ENCODE measurements around the gene CELA3A. TPM values are rescaled to one million over a fixed set of nuclear protein-coding genes. Genes with fewer than 3 reads are reported as not detected.

CELA3A gene
- total and polyA plus RNA-seq, 2 of the 13 experiments (the other 11 are each of a cell fraction or from before 2014, with no cell fraction given): 0.09 TPM; not detected in 1

DNA sequence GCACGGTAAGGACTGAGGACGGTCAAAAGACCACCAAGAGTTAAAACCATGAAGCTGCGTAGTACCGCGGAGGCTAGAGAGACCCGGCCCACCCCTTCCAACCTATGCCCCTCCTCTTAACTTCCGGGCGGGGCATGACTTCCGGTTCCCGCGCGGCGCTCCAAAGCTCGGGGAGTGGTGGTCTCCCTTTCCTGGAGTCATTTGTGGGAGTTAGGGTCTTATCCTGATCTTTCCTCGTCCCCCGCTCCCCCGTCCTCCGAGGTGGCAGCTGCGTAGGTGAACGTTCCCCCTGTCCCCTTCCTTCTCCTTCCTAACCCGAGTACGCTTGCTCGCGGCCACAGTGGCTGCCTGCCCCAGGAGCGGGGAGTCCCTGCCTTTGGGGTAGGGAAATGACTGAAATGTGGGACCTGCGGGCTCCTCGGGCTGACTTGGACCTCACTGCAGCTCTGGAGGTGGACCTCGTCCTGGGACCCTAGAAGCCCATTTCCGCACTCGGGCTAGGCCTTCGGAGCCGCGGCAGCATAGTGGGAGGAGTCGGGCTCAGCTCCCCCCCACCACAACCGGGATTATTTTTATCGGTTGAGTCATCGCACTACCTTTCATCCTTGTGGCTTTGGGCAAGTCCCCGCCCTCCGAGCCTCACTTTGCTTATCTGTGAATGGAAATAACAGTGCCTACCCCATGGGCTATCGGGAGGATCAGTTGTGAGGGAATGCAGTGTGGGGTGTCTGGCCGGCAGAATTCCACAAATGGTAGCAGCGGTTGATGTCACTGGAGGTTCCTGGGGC, 24.1 kb downstream of the CELA3A start (continued):
- TF ChIP-seq ZNF678 (CRISPR knock-in tag; IDR thresholded peaks at IDR 0.05) (no peak), TEAD3 (CRISPR knock-in tag; optimal IDR thresholded peaks at IDR 0.05; ENCODE audit: borderline replicate concordance) (no peak), BRCA1 (CRISPR knock-in tag; IDR thresholded peaks at IDR 0.05) (no peak; the same call in 1 of the 2 replicates), ZNF598 (CRISPR knock-in tag; IDR thresholded peaks at IDR 0.05; ENCODE audit: borderline replicate concordance) (no peak), KDM4B (CRISPR knock-in tag; IDR thresholded peaks at IDR 0.05) (no peak), ZBTB39 (CRISPR knock-in tag; IDR thresholded peaks at IDR 0.05) (peak; percentile 79), ZNF138 (CRISPR knock-in tag; IDR thresholded peaks at IDR 0.05; ENCODE audit: low read depth) (no peak), BCL6 (CRISPR knock-in tag; IDR thresholded peaks at IDR 0.05) (no peak; the same call in 1 of the 2 replicates), TEAD2 (CRISPR knock-in tag; IDR thresholded peaks at IDR 0.05) (no peak), SKI (IDR thresholded peaks at IDR 0.05; ENCODE audit: partially characterized antibody) (no peak), ZKSCAN1 (IDR thresholded peaks at IDR 0.05; ENCODE audit: low read length) (no peak), ONECUT2 (CRISPR knock-in tag; IDR thresholded peaks at IDR 0.05) (no peak)
- TF ChIP-seq, protein P1, sequence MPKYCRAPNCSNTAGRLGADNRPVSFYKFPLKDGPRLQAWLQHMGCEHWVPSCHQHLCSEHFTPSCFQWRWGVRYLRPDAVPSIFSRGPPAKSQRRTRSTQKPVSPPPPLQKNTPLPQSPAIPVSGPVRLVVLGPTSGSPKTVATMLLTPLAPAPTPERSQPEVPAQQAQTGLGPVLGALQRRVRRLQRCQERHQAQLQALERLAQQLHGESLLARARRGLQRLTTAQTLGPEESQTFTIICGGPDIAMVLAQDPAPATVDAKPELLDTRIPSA (CRISPR knock-in tag; IDR thresholded peaks at IDR 0.05; ENCODE audit: borderline replicate concordance): no peak
- TF ChIP-seq, protein P2, sequence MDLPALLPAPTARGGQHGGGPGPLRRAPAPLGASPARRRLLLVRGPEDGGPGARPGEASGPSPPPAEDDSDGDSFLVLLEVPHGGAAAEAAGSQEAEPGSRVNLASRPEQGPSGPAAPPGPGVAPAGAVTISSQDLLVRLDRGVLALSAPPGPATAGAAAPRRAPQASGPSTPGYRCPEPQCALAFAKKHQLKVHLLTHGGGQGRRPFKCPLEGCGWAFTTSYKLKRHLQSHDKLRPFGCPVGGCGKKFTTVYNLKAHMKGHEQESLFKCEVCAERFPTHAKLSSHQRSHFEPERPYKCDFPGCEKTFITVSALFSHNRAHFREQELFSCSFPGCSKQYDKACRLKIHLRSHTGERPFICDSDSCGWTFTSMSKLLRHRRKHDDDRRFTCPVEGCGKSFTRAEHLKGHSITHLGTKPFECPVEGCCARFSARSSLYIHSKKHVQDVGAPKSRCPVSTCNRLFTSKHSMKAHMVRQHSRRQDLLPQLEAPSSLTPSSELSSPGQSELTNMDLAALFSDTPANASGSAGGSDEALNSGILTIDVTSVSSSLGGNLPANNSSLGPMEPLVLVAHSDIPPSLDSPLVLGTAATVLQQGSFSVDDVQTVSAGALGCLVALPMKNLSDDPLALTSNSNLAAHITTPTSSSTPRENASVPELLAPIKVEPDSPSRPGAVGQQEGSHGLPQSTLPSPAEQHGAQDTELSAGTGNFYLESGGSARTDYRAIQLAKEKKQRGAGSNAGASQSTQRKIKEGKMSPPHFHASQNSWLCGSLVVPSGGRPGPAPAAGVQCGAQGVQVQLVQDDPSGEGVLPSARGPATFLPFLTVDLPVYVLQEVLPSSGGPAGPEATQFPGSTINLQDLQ (CRISPR knock-in tag; IDR thresholded peaks at IDR 0.05): peak; percentile 91
- TF ChIP-seq, protein P3, sequence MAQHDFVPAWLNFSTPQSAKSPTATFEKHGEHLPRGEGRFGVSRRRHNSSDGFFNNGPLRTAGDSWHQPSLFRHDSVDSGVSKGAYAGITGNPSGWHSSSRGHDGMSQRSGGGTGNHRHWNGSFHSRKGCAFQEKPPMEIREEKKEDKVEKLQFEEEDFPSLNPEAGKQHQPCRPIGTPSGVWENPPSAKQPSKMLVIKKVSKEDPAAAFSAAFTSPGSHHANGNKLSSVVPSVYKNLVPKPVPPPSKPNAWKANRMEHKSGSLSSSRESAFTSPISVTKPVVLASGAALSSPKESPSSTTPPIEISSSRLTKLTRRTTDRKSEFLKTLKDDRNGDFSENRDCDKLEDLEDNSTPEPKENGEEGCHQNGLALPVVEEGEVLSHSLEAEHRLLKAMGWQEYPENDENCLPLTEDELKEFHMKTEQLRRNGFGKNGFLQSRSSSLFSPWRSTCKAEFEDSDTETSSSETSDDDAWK (CRISPR knock-in tag; IDR thresholded peaks at IDR 0.05): no peak
- TF ChIP-seq, protein P4, sequence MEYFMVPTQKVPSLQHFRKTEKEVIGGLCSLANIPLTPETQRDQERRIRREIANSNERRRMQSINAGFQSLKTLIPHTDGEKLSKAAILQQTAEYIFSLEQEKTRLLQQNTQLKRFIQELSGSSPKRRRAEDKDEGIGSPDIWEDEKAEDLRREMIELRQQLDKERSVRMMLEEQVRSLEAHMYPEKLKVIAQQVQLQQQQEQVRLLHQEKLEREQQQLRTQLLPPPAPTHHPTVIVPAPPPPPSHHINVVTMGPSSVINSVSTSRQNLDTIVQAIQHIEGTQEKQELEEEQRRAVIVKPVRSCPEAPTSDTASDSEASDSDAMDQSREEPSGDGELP (IDR thresholded peaks at IDR 0.05; ENCODE audit: borderline replicate concordance, low read depth): no peak
- TF ChIP-seq, protein P5, sequence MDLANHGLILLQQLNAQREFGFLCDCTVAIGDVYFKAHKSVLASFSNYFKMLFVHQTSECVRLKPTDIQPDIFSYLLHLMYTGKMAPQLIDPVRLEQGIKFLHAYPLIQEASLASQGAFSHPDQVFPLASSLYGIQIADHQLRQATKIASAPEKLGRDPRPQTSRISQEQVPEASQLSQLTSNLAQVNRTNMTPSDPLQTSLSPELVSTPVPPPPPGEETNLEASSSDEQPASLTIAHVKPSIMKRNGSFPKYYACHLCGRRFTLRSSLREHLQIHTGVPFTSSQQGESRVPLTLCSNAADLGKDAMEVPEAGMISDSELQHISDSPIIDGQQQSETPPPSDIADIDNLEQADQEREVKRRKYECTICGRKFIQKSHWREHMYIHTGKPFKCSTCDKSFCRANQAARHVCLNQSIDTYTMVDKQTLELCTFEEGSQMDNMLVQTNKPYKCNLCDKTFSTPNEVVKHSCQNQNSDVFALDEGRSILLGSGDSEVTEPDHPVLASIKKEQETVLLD (CRISPR knock-in tag; IDR thresholded peaks at IDR 0.05; ENCODE audit: low read depth): no peak; the same call in 1 of the 2 replicates
- TF ChIP-seq, protein P6, sequence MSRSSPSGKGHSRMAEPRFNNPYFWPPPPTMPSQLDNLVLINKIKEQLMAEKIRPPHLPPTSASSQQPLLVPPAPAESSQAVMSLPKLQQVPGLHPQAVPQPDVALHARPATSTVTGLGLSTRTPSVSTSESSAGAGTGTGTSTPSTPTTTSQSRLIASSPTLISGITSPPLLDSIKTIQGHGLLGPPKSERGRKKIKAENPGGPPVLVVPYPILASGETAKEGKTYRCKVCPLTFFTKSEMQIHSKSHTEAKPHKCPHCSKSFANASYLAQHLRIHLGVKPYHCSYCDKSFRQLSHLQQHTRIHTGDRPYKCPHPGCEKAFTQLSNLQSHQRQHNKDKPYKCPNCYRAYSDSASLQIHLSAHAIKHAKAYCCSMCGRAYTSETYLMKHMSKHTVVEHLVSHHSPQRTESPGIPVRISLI (CRISPR knock-in tag; IDR thresholded peaks at IDR 0.05; ENCODE audit: borderline replicate concordance): no peak
